Heart right ventricle (tissue), 16 donors: ENCODE results near the gene RFK. TPM values are rescaled to one million over a fixed set of nuclear protein-coding genes. Genes with fewer than 3 reads are reported as not detected.
A peak's percentile ranks its signal among the peaks of the same experiment; 100 is the strongest.

Experiments used
- ATAC-seq, 8 donors: fragments of 200-7000 bp; cut with Tn5 transposase; one replicate each; pipeline ENCODE4 v1.9.1; 2020; ENCODE audit warnings: mild to moderate bottlenecking in 8 of 8, moderate library complexity in 8 of 8, moderate number of reproducible peaks in 1 of 8
- DNase-seq, 2 donors: peaks; one replicate each; pipeline ENCODE4 v3.0.0-alpha.2; 2020
- H3K27ac ChIP-seq, 10 donors: fragments of 200-600 bp; sonication (generic) in 2 of 10; one replicate each; pipeline versions ENCODE4 v1.5.0 to v1.8.0; 2020 to 2022; ENCODE audit warnings: mild to moderate bottlenecking in 3 of 10
- H3K27me3 ChIP-seq, 7 donors: fragments of 200-600 bp; one replicate each; pipeline ENCODE4 v1.8.0; 2021 to 2022; ENCODE audit warnings: mild to moderate bottlenecking in 2 of 7
- H3K36me3 ChIP-seq, 9 donors: fragments of 200-600 bp; sonication (generic) in 1 of 9; one replicate each; pipeline versions ENCODE4 v1.5.0 to v1.8.0; 2020 to 2022; ENCODE audit warnings: mild to moderate bottlenecking in 2 of 9
- H3K4me1 ChIP-seq, 9 donors: fragments of 200-600 bp; sonication (generic) in 1 of 9; one replicate each; pipeline versions ENCODE4 v1.5.0 to v1.8.0; 2020 to 2022; ENCODE audit warnings: mild to moderate bottlenecking in 4 of 9
- H3K4me3 ChIP-seq, 10 donors: fragments of 200-600 bp; sonication (generic) in 2 of 10; one replicate each; pipeline versions ENCODE4 v1.5.0 to v1.8.0; 2020 to 2022; ENCODE audit warnings: mild to moderate bottlenecking in 7 of 10, moderate library complexity in 2 of 10
- H3K9me3 ChIP-seq, 11 donors: fragments of 200-600 bp in 10 of 11; sonication (generic) in 2 of 11; one replicate each; pipeline versions ENCODE4 v1.5.0 to v1.8.0; 2013 to 2022; ENCODE audit warnings: mild to moderate bottlenecking in 2 of 11, control low read depth in 1 of 11, moderate library complexity in 1 of 11
- WGBS, 2 donors: extraction: QIAGEN DNeasy Blood & Tissue Kit; methylation state at CpG; one replicate each; pipeline ENCODE4 v1.1.7; 2013; ENCODE audit warnings: inconsistent platforms in 1 of 2; 5-methylcytosine and 5-hydroxymethylcytosine counted together
- intact Hi-C, 10 donors: fragments of 100-400 bp; cut with DNase I; formaldehyde crosslinking; loops; one replicate each; pipeline versions ENCODE4 v1.11.1 to v1.14.2; 2022
- polyA plus RNA-seq, 2 donors: library from polyadenylated mRNA; stranded (reverse); fragments of 200-250 nt; gene quantifications; one replicate each; pipeline ENCODE4 v1.2.3, GENCODE V29; 2013
- total RNA-seq, 10 donors: library from RNA; stranded (reverse); fragmentation: NEBNext Ultra II Directional in 3 of 10; extraction: Animal tissue kit (Norgen Biotek cat#: 25700) in 3 of 10; gene quantifications; one replicate each; pipeline versions ENCODE4 v1.2.1 to v1.2.4, GENCODE V29; 2021 to 2023
- TF ChIP-seq, protein P1 (sequence below), 9 donors: fragments of 200-600 bp; sonication (generic) in 2 of 9; IDR thresholded peaks; one replicate each; pipeline versions ENCODE4 v1.5.0 to v1.8.0; 2021 to 2022; ENCODE audit warnings: antibody characterized with exemption in 9 of 9, mild to moderate bottlenecking in 5 of 9, moderate library complexity in 1 of 9
- donor health status: Arrhythmogenic right ventricular cardiomyopathy.
- donor health status: ischemic (EF 13 %, LVEDD 7.1; RV severe dilation, severe dysfunction).
- donor health status: healthy with polysubstance abuse.
- donor health status: DM: no; HTN: yes; CAD: no.
- donor health status: DM: no; HTN: no; CAD: no.
- donor health status: ischemic (EF 25% LVEDD 6.9; RV normal size, moderate dysfunction).
- donor health status: ischemic (EF 25% LVEDD 5.7; RV mildly dilated, moderate dysfunction).
- donor health status: healthy.
- donor health status: DM: yes; HTN: yes; CAD: no.
- donor health status: Ischemic cardiomyopathy.
- donor health status: ischemic (EF 35%, LVEDD 5.7; RV mildly dilated, moderate dysfunction).
- donor health status: nonischemic (EF 11% LVEDD 7.7; RV severe dilation, severe dysfunction).
- donor health status: DM: yes; HTN: yes; CAD: no.
- donor health status: PGD.
- donor health status: ischemic (EF 29% LVEDD 5.4; RV normal size, mild dysfunction).
- donor health status: nonischemic (EF 23%, LVEDD 6.1; RV moderate dilation, normal function).

Gene RFK
- total and polyA plus RNA-seq, 12 donors = 7.1 to 33.6 (median 21.2) TPM

- TF ChIP-seq, protein P1, sequence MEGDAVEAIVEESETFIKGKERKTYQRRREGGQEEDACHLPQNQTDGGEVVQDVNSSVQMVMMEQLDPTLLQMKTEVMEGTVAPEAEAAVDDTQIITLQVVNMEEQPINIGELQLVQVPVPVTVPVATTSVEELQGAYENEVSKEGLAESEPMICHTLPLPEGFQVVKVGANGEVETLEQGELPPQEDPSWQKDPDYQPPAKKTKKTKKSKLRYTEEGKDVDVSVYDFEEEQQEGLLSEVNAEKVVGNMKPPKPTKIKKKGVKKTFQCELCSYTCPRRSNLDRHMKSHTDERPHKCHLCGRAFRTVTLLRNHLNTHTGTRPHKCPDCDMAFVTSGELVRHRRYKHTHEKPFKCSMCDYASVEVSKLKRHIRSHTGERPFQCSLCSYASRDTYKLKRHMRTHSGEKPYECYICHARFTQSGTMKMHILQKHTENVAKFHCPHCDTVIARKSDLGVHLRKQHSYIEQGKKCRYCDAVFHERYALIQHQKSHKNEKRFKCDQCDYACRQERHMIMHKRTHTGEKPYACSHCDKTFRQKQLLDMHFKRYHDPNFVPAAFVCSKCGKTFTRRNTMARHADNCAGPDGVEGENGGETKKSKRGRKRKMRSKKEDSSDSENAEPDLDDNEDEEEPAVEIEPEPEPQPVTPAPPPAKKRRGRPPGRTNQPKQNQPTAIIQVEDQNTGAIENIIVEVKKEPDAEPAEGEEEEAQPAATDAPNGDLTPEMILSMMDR (IDR thresholded peaks at IDR 0.05) = no peak
- no peak for DNase-seq
- intact Hi-C loops = no loop called here
- ATAC-seq = no peak
- H3K27ac ChIP-seq = peak overlapping the region in 1 of 10 donors; percentile 47
- peaks cover 0 to 10% (median 0%) of the 10 kb centered on the region in 9 donors for H3K4me1 ChIP-seq
- no peaks in the 10 kb centered on the region for H3K9me3 ChIP-seq
- H3K27me3 ChIP-seq = no peaks in the 10 kb centered on the region
- 93% methylated on average over 10 of the region's 10 CpGs for WGBS, 2 donors
- no peaks in the 10 kb centered on the region for H3K36me3 ChIP-seq
- no peak overlapping the region for H3K4me3 ChIP-seq
Measured at GRCh38 chr9:76358628-76359280, 35.5 kb downstream of the RFK start.

GRCh38 chr9:76357555-76357954 lies 36.7 kb downstream of the RFK start:
- Histone ChIP-seq H3K27me3 (no peaks in the 10 kb centered on the region), H3K27ac (no peak overlapping the region), H3K36me3 (no peaks in the 10 kb centered on the region), H3K9me3 (no peaks in the 10 kb centered on the region), H3K4me3 (no peak overlapping the region), H3K4me1 (peaks cover 0 to 10% (median 0%) of the 10 kb centered on the region in 9 donors)
- DNase-seq (no peak), ATAC-seq (no peak)
- intact Hi-C loops = no loop called here
- TF ChIP-seq, protein P1 (IDR thresholded peaks at IDR 0.05) = no peak
- WGBS, 2 donors = 53 to 76% methylated on average over 1 of the region's 1 CpG

DNA sequence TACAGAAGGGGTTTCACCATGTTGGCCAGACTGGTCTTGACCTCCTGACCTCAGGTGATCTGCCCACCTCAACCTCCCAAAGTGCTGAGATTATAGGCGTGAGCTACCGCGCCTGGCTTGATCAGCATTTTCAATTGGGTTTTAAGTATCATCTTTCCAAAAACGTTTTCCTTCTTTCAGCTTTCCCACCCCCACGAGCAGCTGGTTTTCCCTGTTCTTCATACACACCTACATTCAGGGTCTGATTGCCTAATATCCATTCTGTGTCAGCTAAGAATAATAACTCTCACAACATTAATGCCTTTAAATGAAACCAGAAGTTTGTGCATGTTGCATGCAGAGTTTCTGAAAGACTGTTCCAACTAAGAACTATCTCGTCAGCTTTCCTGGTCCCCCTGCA lies 38.3 kb downstream of the RFK start:
- TF ChIP-seq, protein P1 (IDR thresholded peaks at IDR 0.05) = no peak
- Histone ChIP-seq H3K27me3 (no peaks in the 10 kb centered on the region), H3K4me3 (no peak overlapping the region), H3K4me1 (peaks cover 0 to 10% (median 0%) of the 10 kb centered on the region in 9 donors), H3K27ac (no peak overlapping the region), H3K9me3 (no peaks in the 10 kb centered on the region), H3K36me3 (no peaks in the 10 kb centered on the region)
- intact Hi-C loops = no loop called here
- no peak for DNase-seq
- WGBS, 2 donors = 81% methylated on average over 6 of the region's 6 CpGs
- no peak for ATAC-seq

GRCh38 chr9:76354221-76354620 lies 40.0 kb downstream of the RFK start:
- H3K36me3 ChIP-seq = no peaks in the 10 kb centered on the region
- no peaks in the 10 kb centered on the region for H3K27me3 ChIP-seq
- WGBS, 2 donors = 84 to 98% methylated on average over 3 of the region's 3 CpGs
- peaks cover 0 to 10% (median 0%) of the 10 kb centered on the region in 9 donors for H3K4me1 ChIP-seq
- no peak for DNase-seq
- no peak overlapping the region for H3K4me3 ChIP-seq
- no peaks in the 10 kb centered on the region for H3K9me3 ChIP-seq
- H3K27ac ChIP-seq = no peak overlapping the region
- intact Hi-C loops = no loop called here
- TF ChIP-seq, protein P1 (IDR thresholded peaks at IDR 0.05) = no peak
- ATAC-seq = no peak
